Measurements from ENCODE around the gene FAM234B. TPM values are rescaled to one million over a fixed set of nuclear protein-coding genes. Genes with fewer than 3 reads are reported as not detected.

Gene FAM234B
- total RNA-seq, 2 donors from 2014 or later, result 6.6 to 7.8 TPM

GRCh38 chr12:13104409-13104808 lies 60.2 kb downstream of the FAM234B start:
- ATAC-seq (replicated peaks in 1 of 2) (no peak), DNase-seq (no peak)
- Mint-ChIP-seq H3K27ac (no peak overlapping the region), H3K4me1 (ENCODE audit: low read depth) (peaks cover 38% of the 10 kb centered on the region), H3K27me3 (ENCODE audit: low read depth) (peaks cover 2% of the 10 kb centered on the region), H3K4me3 (no peak overlapping the region), H3K36me3 (ENCODE audit: insufficient read depth in 2 of 2) (no peaks in the 10 kb centered on the region), H3K9me3 (peaks cover 2 to 4% of the 10 kb centered on the region in 2 donors)

- Mint-ChIP-seq H3K27me3 (ENCODE audit: low read depth) (peaks cover 9% of the 10 kb centered on the region), H3K9me3 (peaks cover 2 to 4% of the 10 kb centered on the region in 2 donors), H3K36me3 (ENCODE audit: insufficient read depth in 2 of 2) (no peaks in the 10 kb centered on the region), H3K4me1 (ENCODE audit: low read depth) (peaks cover 24% of the 10 kb centered on the region), H3K27ac (no peak overlapping the region), H3K4me3 (no peak overlapping the region)
- ATAC-seq (replicated peaks in 1 of 2), result no peak
- no peak for DNase-seq
Observed at GRCh38 chr12:13105781-13106180, 61.6 kb downstream of the FAM234B start.

- DNase-seq (no peak), ATAC-seq (replicated peaks in 1 of 2) (no peak)
- no peak overlapping the region for H3K4me3 Mint-ChIP-seq
- H3K27me3 Mint-ChIP-seq (ENCODE audit: low read depth), result peaks cover 9% of the 10 kb centered on the region
- H3K4me1 Mint-ChIP-seq (ENCODE audit: low read depth), result peaks cover 21% of the 10 kb centered on the region
- peaks cover 2 to 4% of the 10 kb centered on the region in 2 donors for H3K9me3 Mint-ChIP-seq
- no peaks in the 10 kb centered on the region for H3K36me3 Mint-ChIP-seq (ENCODE audit: insufficient read depth in 2 of 2)
- no peak overlapping the region for H3K27ac Mint-ChIP-seq
Observed at GRCh38 chr12:13106666-13107065, 62.5 kb downstream of the FAM234B start.

GRCh38 chr12:13112968-13113367 lies 68.8 kb downstream of the FAM234B start:
- no peak for DNase-seq
- peaks cover 2 to 4% of the 10 kb centered on the region in 2 donors for H3K9me3 Mint-ChIP-seq
- no peaks in the 10 kb centered on the region for H3K4me1 Mint-ChIP-seq (ENCODE audit: low read depth)
- H3K27me3 Mint-ChIP-seq (ENCODE audit: low read depth), result peaks cover 15% of the 10 kb centered on the region
- H3K4me3 Mint-ChIP-seq, result no peak overlapping the region
- ATAC-seq (replicated peaks in 1 of 2), result no peak
- H3K36me3 Mint-ChIP-seq (ENCODE audit: insufficient read depth in 2 of 2), result no peaks in the 10 kb centered on the region
- H3K27ac Mint-ChIP-seq, result no peak overlapping the region

- H3K4me3 Mint-ChIP-seq, result no peak overlapping the region
- no peak for ATAC-seq (replicated peaks in 1 of 2)
- no peaks in the 10 kb centered on the region for H3K36me3 Mint-ChIP-seq (ENCODE audit: insufficient read depth in 2 of 2)
- H3K27me3 Mint-ChIP-seq (ENCODE audit: low read depth), result peaks cover 13% of the 10 kb centered on the region
- H3K27ac Mint-ChIP-seq, result no peak overlapping the region
- no peak for DNase-seq
- H3K9me3 Mint-ChIP-seq, result no peaks in the 10 kb centered on the region
- H3K4me1 Mint-ChIP-seq (ENCODE audit: low read depth), result no peaks in the 10 kb centered on the region
Observed at GRCh38 chr12:13114251-13115052, 70.3 kb downstream of the FAM234B start.

- Mint-ChIP-seq H3K27ac (no peak overlapping the region), H3K27me3 (ENCODE audit: low read depth) (peaks cover 6% of the 10 kb centered on the region), H3K4me1 (ENCODE audit: low read depth) (no peaks in the 10 kb centered on the region), H3K36me3 (ENCODE audit: insufficient read depth in 2 of 2) (no peaks in the 10 kb centered on the region), H3K4me3 (no peak overlapping the region), H3K9me3 (no peaks in the 10 kb centered on the region)
- DNase-seq (no peak), ATAC-seq (replicated peaks in 1 of 2) (no peak)
Observed at GRCh38 chr12:13116259-13116658, 72.1 kb downstream of the FAM234B start.

- ATAC-seq (replicated peaks in 1 of 2) (no peak), DNase-seq (no peak)
- H3K36me3 Mint-ChIP-seq (ENCODE audit: insufficient read depth in 2 of 2), result no peaks in the 10 kb centered on the region
- H3K9me3 Mint-ChIP-seq, result no peaks in the 10 kb centered on the region
- H3K27me3 Mint-ChIP-seq (ENCODE audit: low read depth), result peaks cover 6% of the 10 kb centered on the region
- H3K27ac Mint-ChIP-seq, result no peak overlapping the region
- H3K4me1 Mint-ChIP-seq (ENCODE audit: low read depth), result no peaks in the 10 kb centered on the region
- H3K4me3 Mint-ChIP-seq, result no peak overlapping the region
Observed at GRCh38 chr12:13117029-13117428, 72.8 kb downstream of the FAM234B start.

GRCh38 chr12:13119826-13120225 lies 75.6 kb downstream of the FAM234B start:
- Mint-ChIP-seq H3K27ac (no peak overlapping the region), H3K4me1 (ENCODE audit: low read depth) (no peaks in the 10 kb centered on the region), H3K4me3 (no peak overlapping the region), H3K27me3 (ENCODE audit: low read depth) (no peaks in the 10 kb centered on the region), H3K9me3 (no peaks in the 10 kb centered on the region), H3K36me3 (ENCODE audit: insufficient read depth in 2 of 2) (no peaks in the 10 kb centered on the region)
- ATAC-seq (replicated peaks in 1 of 2), result no peak
- no peak for DNase-seq

GRCh38 chr12:13120413-13120812 lies 76.2 kb downstream of the FAM234B start:
- no peak for DNase-seq
- H3K27me3 Mint-ChIP-seq (ENCODE audit: low read depth), result no peaks in the 10 kb centered on the region
- no peak for ATAC-seq (replicated peaks in 1 of 2)
- H3K4me1 Mint-ChIP-seq (ENCODE audit: low read depth), result no peaks in the 10 kb centered on the region
- no peak overlapping the region for H3K27ac Mint-ChIP-seq
- H3K36me3 Mint-ChIP-seq (ENCODE audit: insufficient read depth in 2 of 2), result no peaks in the 10 kb centered on the region
- no peaks in the 10 kb centered on the region for H3K9me3 Mint-ChIP-seq
- H3K4me3 Mint-ChIP-seq, result no peak overlapping the region

GRCh38 chr12:13121568-13121967 lies 77.4 kb downstream of the FAM234B start:
- Mint-ChIP-seq H3K27me3 (ENCODE audit: low read depth) (no peaks in the 10 kb centered on the region), H3K4me1 (ENCODE audit: low read depth) (no peaks in the 10 kb centered on the region), H3K36me3 (ENCODE audit: insufficient read depth in 2 of 2) (no peaks in the 10 kb centered on the region), H3K27ac (no peak overlapping the region), H3K9me3 (no peaks in the 10 kb centered on the region), H3K4me3 (no peak overlapping the region)
- ATAC-seq (replicated peaks in 1 of 2) (no peak), DNase-seq (no peak)

GRCh38 chr12:13124656-13125505 lies 80.7 kb downstream of the FAM234B start:
- no peaks in the 10 kb centered on the region for H3K27me3 Mint-ChIP-seq (ENCODE audit: low read depth)

GRCh38 chr12:13125996-13126395 lies 81.8 kb downstream of the FAM234B start:
- ATAC-seq (replicated peaks in 1 of 2) (no peak), DNase-seq (no peak)
- no peak overlapping the region for H3K4me3 Mint-ChIP-seq
- no peaks in the 10 kb centered on the region for H3K36me3 Mint-ChIP-seq (ENCODE audit: insufficient read depth in 2 of 2)
- no peak overlapping the region for H3K27ac Mint-ChIP-seq
- H3K27me3 Mint-ChIP-seq (ENCODE audit: low read depth), result peaks cover 8% of the 10 kb centered on the region
- no peaks in the 10 kb centered on the region for H3K9me3 Mint-ChIP-seq
- no peaks in the 10 kb centered on the region for H3K4me1 Mint-ChIP-seq (ENCODE audit: low read depth)

More at GRCh38 chr12:13124656-13125505, 80.7 kb downstream of the FAM234B start:
- Mint-ChIP-seq H3K27ac (no peak overlapping the region), H3K9me3 (no peaks in the 10 kb centered on the region), H3K4me3 (no peak overlapping the region), H3K36me3 (ENCODE audit: insufficient read depth in 2 of 2) (no peaks in the 10 kb centered on the region), H3K4me1 (ENCODE audit: low read depth) (no peaks in the 10 kb centered on the region)
- ATAC-seq (replicated peaks in 1 of 2), result no peak
- DNase-seq, result no peak

GRCh38 chr12:13126494-13126893 lies 82.3 kb downstream of the FAM234B start:
- no peak overlapping the region for H3K4me3 Mint-ChIP-seq
- H3K9me3 Mint-ChIP-seq, result no peaks in the 10 kb centered on the region
- no peak for ATAC-seq (replicated peaks in 1 of 2)
- no peak overlapping the region for H3K27ac Mint-ChIP-seq
- DNase-seq, result no peak
- H3K27me3 Mint-ChIP-seq (ENCODE audit: low read depth), result peaks cover 10% of the 10 kb centered on the region
- no peaks in the 10 kb centered on the region for H3K36me3 Mint-ChIP-seq (ENCODE audit: insufficient read depth in 2 of 2)
- no peaks in the 10 kb centered on the region for H3K4me1 Mint-ChIP-seq (ENCODE audit: low read depth)

Data from activated T-cell treated with anti-CD3 and anti-CD28 coated beads, Interleukin-2, amount 50 U/mL, for 72 hours (primary cell).